Endothelial cell (in vitro differentiated cells): ENCODE data around the gene C1R. TPM values are rescaled to one million over a fixed set of nuclear protein-coding genes. Genes with fewer than 3 reads are reported as not detected.
A peak's percentile ranks its signal among the peaks of the same experiment; 100 is the strongest.

Source experiments
- DNase-seq: peaks from one replicate; pipeline ENCODE4 v3.0.0; 2021; ENCODE audit warnings: low spot score
- H3K27ac Mint-ChIP-seq: one replicate; pipeline ENCODE4 v1.8.0; 2021; ENCODE audit warnings: mixed read lengths, inconsistent platforms; ENCODE audit not compliant: unreplicated experiment
- H3K27me3 Mint-ChIP-seq: one replicate; pipeline ENCODE4 v1.8.0; 2021; ENCODE audit warnings: mild to moderate bottlenecking, moderate library complexity, mixed read lengths, inconsistent platforms; ENCODE audit not compliant: unreplicated experiment
- H3K36me3 Mint-ChIP-seq: one replicate; pipeline ENCODE4 v1.8.0; 2021; ENCODE audit warnings: mild to moderate bottlenecking, low read depth, mixed read lengths, inconsistent platforms; ENCODE audit not compliant: unreplicated experiment
- H3K4me1 Mint-ChIP-seq: one replicate; pipeline ENCODE4 v1.8.0; 2021; ENCODE audit warnings: mild to moderate bottlenecking, mixed read lengths, inconsistent platforms; ENCODE audit not compliant: unreplicated experiment
- H3K4me3 Mint-ChIP-seq: one replicate; pipeline ENCODE4 v1.8.0; 2021; ENCODE audit warnings: mild to moderate bottlenecking, mixed read lengths, inconsistent platforms; ENCODE audit not compliant: unreplicated experiment
- H3K9me3 Mint-ChIP-seq: one replicate; pipeline ENCODE4 v1.8.0; 2021; ENCODE audit warnings: mixed read lengths, inconsistent platforms; ENCODE audit not compliant: unreplicated experiment
- total RNA-seq: library from RNA; stranded (reverse); fragmentation: NEBNext Ultra II Directional; extraction: Animal tissue kit (Norgen Biotek cat#: 25700); gene quantifications from one replicate; pipeline ENCODE4 v1.2.1, GENCODE V29; 2021; ENCODE audit not compliant: unreplicated experiment
- TF ChIP-seq, protein P1 (sequence below): fragments of 200-600 bp; sonication (generic); IDR thresholded peaks from one replicate; pipeline ENCODE4 v1.5.0; 2021; ENCODE audit warnings: antibody characterized with exemption; ENCODE audit not compliant: unreplicated experiment

C1R gene
- total RNA-seq, 1 donor from 2014 or later: 1.4 TPM

DNA sequence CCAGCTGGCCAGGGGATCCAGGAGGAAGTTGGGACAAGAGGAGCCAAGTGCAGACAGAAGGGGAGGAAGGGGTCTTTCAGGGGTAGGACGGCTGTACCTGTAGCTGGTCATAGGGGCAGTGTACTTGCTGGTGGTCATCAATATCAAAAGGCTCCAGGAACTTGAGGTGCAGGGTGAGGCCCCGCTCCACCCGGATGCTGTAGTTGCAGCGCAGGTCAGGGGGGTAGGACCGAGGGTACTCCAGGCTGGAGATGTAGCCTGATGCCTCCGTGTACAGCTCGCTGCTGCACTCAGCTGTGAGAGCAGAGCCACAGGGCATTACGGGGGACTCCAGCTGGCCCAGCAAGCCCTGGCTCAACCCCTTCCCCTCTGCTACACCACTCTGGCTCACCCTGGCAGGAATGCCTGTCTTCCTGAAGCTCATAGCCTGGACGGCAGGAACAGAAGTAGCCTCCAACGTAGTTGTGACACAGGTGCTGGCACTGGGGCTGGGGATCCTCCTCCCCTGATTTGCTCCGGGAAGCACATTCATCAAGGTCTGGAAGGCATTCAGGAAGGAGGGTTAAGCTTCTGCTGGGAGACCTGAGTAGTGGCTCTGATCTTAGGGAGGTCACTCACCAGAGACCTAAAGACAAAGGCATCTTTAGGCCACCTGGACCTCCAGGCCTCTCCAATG is 2.9 kb downstream of the C1R start:
- Mint-ChIP-seq H3K4me1 (peaks cover 13% of the 10 kb centered on the region), H3K36me3 (peaks cover 6% of the 10 kb centered on the region), H3K9me3 (no peaks in the 10 kb centered on the region), H3K4me3 (no peak overlapping the region), H3K27me3 (peaks cover 11% of the 10 kb centered on the region), H3K27ac (no peak overlapping the region)
- TF ChIP-seq, protein P1, sequence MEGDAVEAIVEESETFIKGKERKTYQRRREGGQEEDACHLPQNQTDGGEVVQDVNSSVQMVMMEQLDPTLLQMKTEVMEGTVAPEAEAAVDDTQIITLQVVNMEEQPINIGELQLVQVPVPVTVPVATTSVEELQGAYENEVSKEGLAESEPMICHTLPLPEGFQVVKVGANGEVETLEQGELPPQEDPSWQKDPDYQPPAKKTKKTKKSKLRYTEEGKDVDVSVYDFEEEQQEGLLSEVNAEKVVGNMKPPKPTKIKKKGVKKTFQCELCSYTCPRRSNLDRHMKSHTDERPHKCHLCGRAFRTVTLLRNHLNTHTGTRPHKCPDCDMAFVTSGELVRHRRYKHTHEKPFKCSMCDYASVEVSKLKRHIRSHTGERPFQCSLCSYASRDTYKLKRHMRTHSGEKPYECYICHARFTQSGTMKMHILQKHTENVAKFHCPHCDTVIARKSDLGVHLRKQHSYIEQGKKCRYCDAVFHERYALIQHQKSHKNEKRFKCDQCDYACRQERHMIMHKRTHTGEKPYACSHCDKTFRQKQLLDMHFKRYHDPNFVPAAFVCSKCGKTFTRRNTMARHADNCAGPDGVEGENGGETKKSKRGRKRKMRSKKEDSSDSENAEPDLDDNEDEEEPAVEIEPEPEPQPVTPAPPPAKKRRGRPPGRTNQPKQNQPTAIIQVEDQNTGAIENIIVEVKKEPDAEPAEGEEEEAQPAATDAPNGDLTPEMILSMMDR: no peak
- no peak for DNase-seq

GRCh38 chr12:7083125-7083524 is 9.1 kb downstream of the C1R start:
- no peak overlapping the region for H3K27ac Mint-ChIP-seq
- no peaks in the 10 kb centered on the region for H3K4me1 Mint-ChIP-seq
- peak overlapping the region; percentile 33 for H3K4me3 Mint-ChIP-seq
- H3K9me3 Mint-ChIP-seq: peaks cover 3% of the 10 kb centered on the region
- TF ChIP-seq, protein P1: no peak
- no peak for DNase-seq
- peaks cover 9% of the 10 kb centered on the region for H3K27me3 Mint-ChIP-seq
- peaks cover 9% of the 10 kb centered on the region for H3K36me3 Mint-ChIP-seq

DNA sequence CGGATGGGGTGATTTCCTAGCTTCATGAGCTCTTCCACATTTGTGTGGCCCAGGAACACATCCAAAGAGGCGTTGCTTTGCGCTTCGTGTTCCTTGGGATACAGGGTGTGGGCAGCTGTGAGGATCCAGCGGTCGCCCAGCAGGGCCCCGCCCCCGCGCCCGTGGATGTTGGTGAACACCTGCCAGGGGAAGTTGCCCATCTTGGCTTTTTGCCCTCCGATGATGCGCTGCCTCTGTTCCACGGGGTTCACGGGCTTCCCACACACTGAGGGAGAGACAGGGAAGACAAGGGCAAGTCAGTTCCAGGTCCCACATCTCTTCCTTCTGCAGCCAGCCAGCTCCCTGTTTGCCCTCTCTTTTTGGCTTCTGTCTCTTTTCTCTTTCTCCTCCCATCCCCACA is 11.2 kb downstream of the C1R start:
- H3K27me3 Mint-ChIP-seq: peaks cover 12% of the 10 kb centered on the region
- peaks cover 4% of the 10 kb centered on the region for H3K4me1 Mint-ChIP-seq
- TF ChIP-seq, protein P1: no peak
- peaks cover 6% of the 10 kb centered on the region for H3K36me3 Mint-ChIP-seq
- no peak for DNase-seq
- no peak overlapping the region for H3K27ac Mint-ChIP-seq
- no peak overlapping the region for H3K4me3 Mint-ChIP-seq
- peaks cover 3% of the 10 kb centered on the region for H3K9me3 Mint-ChIP-seq

- Mint-ChIP-seq H3K4me3 (no peak overlapping the region), H3K27ac (no peak overlapping the region), H3K9me3 (peaks cover 3% of the 10 kb centered on the region), H3K36me3 (peaks cover 6% of the 10 kb centered on the region), H3K4me1 (peaks cover 16% of the 10 kb centered on the region), H3K27me3 (peaks cover 12% of the 10 kb centered on the region)
- no peak for DNase-seq
- TF ChIP-seq, protein P1: no peak
These were observed 12.5 kb downstream of the C1R start for GRCh38 chr12:7079826-7080125.

- Mint-ChIP-seq H3K36me3 (peaks cover 3% of the 10 kb centered on the region), H3K4me1 (peaks cover 29% of the 10 kb centered on the region), H3K4me3 (no peak overlapping the region), H3K27me3 (peaks cover 10% of the 10 kb centered on the region), H3K27ac (no peak overlapping the region), H3K9me3 (peaks cover under 1% of the 10 kb centered on the region)
- DNase-seq: no peak
- TF ChIP-seq, protein P1: no peak
These were observed 14.1 kb downstream of the C1R start for GRCh38 chr12:7078163-7078562.
